RCC 7860 (cell line): Measurements from ENCODE around the gene ARPIN.
A peak's percentile ranks its signal among the peaks of the same experiment; 100 is the strongest.
"Not testable (repeated sequence)": the region's sequence is repeated elsewhere in the genome, so short reads cannot be mapped to it uniquely, and the experiment has no call there.

Experiments used
- DNase-seq: peaks from one replicate; pipeline ENCODE4 v3.0.0-alpha.2; 2015; ENCODE audit warnings: low spot score
- FAIRE-seq: peaks from 2 replicates; lab custom pipeline; 2012; peaks lifted over from hg19 to GRCh38; lab: Jason Lieb, UNC

Gene ARPIN

GRCh38 chr15:89880727-89881126, 32.0 kb downstream of the ARPIN start:
- DNase-seq (no peak), FAIRE-seq (no peak)

- FAIRE-seq (no peak), DNase-seq (no peak)
These were observed 34.4 kb downstream of the ARPIN start for GRCh38 chr15:89878323-89878722.

GRCh38 chr15:89877083-89877425, 35.7 kb downstream of the ARPIN start:
- FAIRE-seq = no peak
- DNase-seq = no peak

GRCh38 chr15:89876396-89877082, 36.2 kb downstream of the ARPIN start:
- DNase-seq (no peak), FAIRE-seq (no peak)

- no peak for DNase-seq
- no peak for FAIRE-seq
These were observed 37.0 kb downstream of the ARPIN start for GRCh38 chr15:89875741-89876140.

GRCh38 chr15:89874926-89875564, 37.7 kb downstream of the ARPIN start:
- FAIRE-seq (no peak), DNase-seq (peak; percentile 68)

GRCh38 chr15:89870688-89871288, 42.0 kb downstream of the ARPIN start:
- DNase-seq = no peak
- no peak for FAIRE-seq

GRCh38 chr15:89870006-89870405, 42.7 kb downstream of the ARPIN start:
- no peak for FAIRE-seq
- no peak for DNase-seq

GRCh38 chr15:89869490-89869889, 43.3 kb downstream of the ARPIN start:
- DNase-seq, FAIRE-seq: not testable (repeated sequence)

GRCh38 chr15:89864958-89865739, 47.6 kb downstream of the ARPIN start:
- DNase-seq (no peak), FAIRE-seq (no peak)

- DNase-seq = no peak
- no peak for FAIRE-seq
These were observed 48.8 kb downstream of the ARPIN start for GRCh38 chr15:89863918-89864317.

GRCh38 chr15:89860891-89861290, 51.9 kb downstream of the ARPIN start:
- FAIRE-seq = no peak

GRCh38 chr15:89860431-89860830, 52.3 kb downstream of the ARPIN start:
- DNase-seq (no peak), FAIRE-seq (no peak)

More at GRCh38 chr15:89860891-89861290, 51.9 kb downstream of the ARPIN start:
- no peak for DNase-seq

GRCh38 chr15:89858661-89859458, 53.9 kb downstream of the ARPIN start:
- DNase-seq (no peak), FAIRE-seq (no peak)

GRCh38 chr15:89857673-89858072, 55.1 kb downstream of the ARPIN start:
- DNase-seq (peak; percentile 84), FAIRE-seq (peak; percentile 95)

GRCh38 chr15:89855948-89856347, 56.8 kb downstream of the ARPIN start:
- DNase-seq (no peak), FAIRE-seq (no peak)

- not testable (repeated sequence) for DNase-seq, FAIRE-seq
These were observed 57.9 kb downstream of the ARPIN start for GRCh38 chr15:89854863-89855262.

GRCh38 chr15:89852342-89852995, 60.3 kb downstream of the ARPIN start:
- DNase-seq (no peak), FAIRE-seq (no peak)

- peak; percentile 13 for DNase-seq
- no peak for FAIRE-seq
These were observed 60.9 kb downstream of the ARPIN start for GRCh38 chr15:89851673-89852341.

- DNase-seq = no peak
- no peak for FAIRE-seq
These were observed 63.8 kb downstream of the ARPIN start for GRCh38 chr15:89848970-89849292.
